ENCODE measurements around the gene EBF4. TPM values are rescaled to one million over a fixed set of nuclear protein-coding genes. Genes with fewer than 3 reads are reported as not detected.
A peak's percentile ranks its signal among the peaks of the same experiment; 100 is the strongest.

EBF4 gene
- total RNA-seq (2021; ENCODE audit: unreplicated experiment) (11.4 TPM), Bru-seq, nascent RNA (percentile 47 among the genes with signal in this experiment), BruChase-seq, experiment 1, labeled RNA remaining after a 6-hour chase (percentile 43 among the genes with signal in this experiment), BruChase-seq, experiment 2, labeled RNA remaining after a 2-hour chase (percentile 46 among the genes with signal in this experiment)
- 7.5 and 9.2 TPM in 2 replicates for polyA plus RNA-seq (2012)
- long read RNA-seq, partial matches to known transcripts = 5 of 8 reads
- long read RNA-seq, other reads (novel, unspliced or antisense) = 2 of 8 reads

GRCh38 chr20:2692036-2692885 is at the start of gene EBF4:
TSS of gene EBF4 (plus strand) at chr20:2692780. CDS start at chr20:2693646, 866 bp downstream.
- BruUV-seq (replicated peaks) = no TSS peak
- POLR2A ChIA-PET = no interaction called here
- TF ChIP-seq SRF (IDR thresholded peaks at IDR 0.05; ENCODE audit: low read depth) (no peak), ATF3 (IDR thresholded peaks at IDR 0.05) (no peak), CBX3 (IDR thresholded peaks at IDR 0.05; ENCODE audit: low read depth) (no peak), ELF1 (IDR thresholded peaks at IDR 0.05; ENCODE audit: borderline replicate concordance, low read depth) (no peak)
- CTCF ChIA-PET = no interaction called here
- H2AFZ ChIP-seq (ENCODE audit: low read depth, low read length, poor library complexity, severe bottlenecking) = no peak within 1 kb of the TSS
- H3K9me3 ChIP-seq (ENCODE audit: control insufficient read depth in 1 of 2, insufficient read depth in 1 of 2, low read depth in 1 of 2, low read length in 2 of 2) = no peaks in the 10 kb centered on the region
- no peaks in the 10 kb centered on the region for H3K36me3 ChIP-seq (ENCODE audit: control insufficient read depth in 1 of 2, insufficient read depth in 2 of 2, low read length in 2 of 2)
- no peaks in the 10 kb centered on the region for H4K20me1 ChIP-seq (ENCODE audit: insufficient read depth)
- H3K4me2 ChIP-seq (ENCODE audit: low read length) = peak within 1 kb of the TSS; percentile 77
- peak within 1 kb of the TSS; percentile 40; the same call in 1 of the 2 replicates for H3K9ac ChIP-seq (ENCODE audit: low read length)
- H3K9me2 ChIP-seq (ENCODE audit: insufficient read depth) = no peaks in the 10 kb centered on the region
- H3K4me1 ChIP-seq (ENCODE audit: control insufficient read depth in 1 of 2, insufficient read depth in 2 of 2, low read length in 2 of 2) = peaks cover 6 to 20% of the 10 kb centered on the region in 2 experiments; a peak in 3 of 4 replicates
- RAD21 ChIA-PET (ENCODE audit: low non-redundant PET in 1 of 2, low total read pairs in 2 of 2, uncharacterized antibody in 2 of 2, unreplicated experiment in 2 of 2) = no interaction called here
- no peaks in the 10 kb centered on the region for H3K79me2 ChIP-seq (ENCODE audit: insufficient read depth, low read length)
- no peaks in the 10 kb centered on the region for H3K27me3 ChIP-seq (ENCODE audit: insufficient read depth, low read length)
- DNase-seq (ENCODE audit: low read depth, low spot score) (no peak), ATAC-seq (peak; percentile 53)
- intact Hi-C loops (cut with micrococcal nuclease) = no loop called here
- peak within 1 kb of the TSS; percentile 42 to 58 for H3K4me3 ChIP-seq (replicated peaks in 1 of 2; ENCODE audit: low read depth in 1 of 2, low read length in 2 of 2)
- H3K27ac ChIP-seq (ENCODE audit: low read depth, low read length) = no peak within 1 kb of the TSS; the same call in 1 of the 2 replicates

- no peak overlapping the region for H3K4me2 ChIP-seq (ENCODE audit: low read length)
- intact Hi-C loops (cut with micrococcal nuclease) = no loop called here
- no peaks in the 10 kb centered on the region for H3K79me2 ChIP-seq (ENCODE audit: insufficient read depth, low read length)
- H3K9ac ChIP-seq (ENCODE audit: low read length) = no peak overlapping the region
- no peaks in the 10 kb centered on the region; a peak in 1 of 4 replicates for H3K4me1 ChIP-seq (ENCODE audit: control insufficient read depth in 1 of 2, insufficient read depth in 2 of 2, low read length in 2 of 2)
- RAD21 ChIA-PET (ENCODE audit: low non-redundant PET in 1 of 2, low total read pairs in 2 of 2, uncharacterized antibody in 2 of 2, unreplicated experiment in 2 of 2) = no interaction called here
- POLR2A ChIA-PET = interaction anchor here (1.2 kb wide), 1 partner anchor 9 kb away, joined by 5 read pairs; the partner anchor contains the start of gene NOP56
- no peak overlapping the region for H2AFZ ChIP-seq (ENCODE audit: low read depth, low read length, poor library complexity, severe bottlenecking)
- no peaks in the 10 kb centered on the region for H3K9me3 ChIP-seq (ENCODE audit: control insufficient read depth in 1 of 2, insufficient read depth in 1 of 2, low read depth in 1 of 2, low read length in 2 of 2)
- H3K27me3 ChIP-seq (ENCODE audit: insufficient read depth, low read length) = no peaks in the 10 kb centered on the region
- no TSS peak for BruUV-seq (replicated peaks)
- DNase-seq (ENCODE audit: low read depth, low spot score) (no peak), ATAC-seq (no peak)
- no peaks in the 10 kb centered on the region for H3K9me2 ChIP-seq (ENCODE audit: insufficient read depth)
- H3K36me3 ChIP-seq (ENCODE audit: control insufficient read depth in 1 of 2, insufficient read depth in 2 of 2, low read length in 2 of 2) = no peaks in the 10 kb centered on the region
- H4K20me1 ChIP-seq (ENCODE audit: insufficient read depth) = no peaks in the 10 kb centered on the region
- CTCF ChIA-PET = no interaction called here
- no peak overlapping the region for H3K27ac ChIP-seq (ENCODE audit: low read depth, low read length)
- no peak overlapping the region for H3K4me3 ChIP-seq (replicated peaks in 1 of 2; ENCODE audit: low read depth in 1 of 2, low read length in 2 of 2)
- no peak for TF ChIP-seq ATF3 (IDR thresholded peaks at IDR 0.05)
- TF ChIP-seq SRF (IDR thresholded peaks at IDR 0.05; ENCODE audit: low read depth) = no peak
- no peak for TF ChIP-seq CBX3 (IDR thresholded peaks at IDR 0.05; ENCODE audit: low read depth)
- TF ChIP-seq FOSL1 (IDR thresholded peaks at IDR 0.05; ENCODE audit: low read depth) = no peak
- TF ChIP-seq YY1 (IDR thresholded peaks at IDR 0.05; ENCODE audit: extremely low read depth, insufficient replicate concordance, low read depth, low read length) = no peak
- TF ChIP-seq MAX (IDR thresholded peaks at IDR 0.05) = no peak
- no peak for TF ChIP-seq REST (IDR thresholded peaks at IDR 0.05; ENCODE audit: low read depth)
- no peak for TF ChIP-seq EZH2 (IDR thresholded peaks at IDR 0.05)
- TF ChIP-seq ZBTB33 (IDR thresholded peaks at IDR 0.05; ENCODE audit: extremely low read depth, insufficient replicate concordance, low read length) = no peak
Measured at GRCh38 chr20:2643708-2644107, 48.9 kb upstream of the EBF4 start.
